HepG2 (cell line): ENCODE data around the gene ADSL.

Experiments used
- FOXA3 ChIP-seq: IDR thresholded peaks from 2 replicates; pipeline ENCODE4 v1.6.1; 2016; ENCODE audit warnings: missing genetic modification reagents, missing compliant biosample characterization
- XRCC5 ChIP-seq: fragments of 200-400 bp; formaldehyde crosslinking; optimal IDR thresholded peaks from 2 replicates; pipeline ENCODE3; 2017; ENCODE audit warnings: mild to moderate bottlenecking, low read length
- ZFP36 ChIP-seq: fragments of 150-350 bp; IDR thresholded peaks from 2 replicates; pipeline ENCODE4 v1.6.1; 2018; ENCODE audit warnings: borderline replicate concordance, low read length, low read depth; ENCODE audit not compliant: partially characterized antibody
- ZNF431 ChIP-seq: sonication (generic); formaldehyde crosslinking; IDR thresholded peaks from 2 replicates; pipeline ENCODE4 v1.9.0; 2022; ENCODE audit warnings: missing genetic modification reagents, low read depth, mild to moderate bottlenecking, borderline replicate concordance
- ZNF737 ChIP-seq: sonication (generic); formaldehyde crosslinking; IDR thresholded peaks from 2 replicates; pipeline ENCODE4 v1.5.0; 2020; ENCODE audit warnings: missing genetic modification reagents, mild to moderate bottlenecking, borderline replicate concordance

DNA sequence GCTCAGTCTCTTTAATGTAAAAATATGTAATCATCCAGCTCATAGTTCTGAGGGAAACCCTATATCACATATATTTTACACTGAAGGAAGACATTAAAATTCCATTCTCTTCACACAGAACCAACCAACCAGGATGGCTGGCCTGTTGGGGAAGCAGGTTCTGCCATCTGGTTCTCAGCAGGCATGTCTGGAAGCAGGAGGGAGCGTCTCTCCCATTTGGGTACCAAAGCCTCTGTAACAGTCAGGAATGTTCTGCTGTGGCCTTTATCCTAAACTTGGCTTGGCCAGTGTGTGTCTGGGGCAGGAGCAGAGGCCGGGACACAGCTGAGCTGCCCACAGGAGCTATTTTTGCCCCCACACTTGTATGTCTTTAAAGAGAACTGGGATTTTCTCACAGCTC lies 53.3 kb downstream of the ADSL start:
- TF ChIP-seq ZNF737 (CRISPR knock-in tag): no peak
- TF ChIP-seq ZFP36: no peak
- TF ChIP-seq FOXA3 (CRISPR knock-in tag): no peak
- no peak for TF ChIP-seq XRCC5
- TF ChIP-seq ZNF431: no peak
